HG02763 (cell line): ENCODE measurements around the gene CNTD1.
"Not testable (repeated sequence)": the region's sequence is repeated elsewhere in the genome, so short reads cannot be mapped to it uniquely, and the experiment has no call there.

ENCODE experiments used
- ATAC-seq: cut with Tn5 transposase; IDR thresholded peaks from one replicate; pipeline ENCODE4 v1.9.1; 2021; ENCODE audit warnings: mild to moderate bottlenecking, moderate library complexity; ENCODE audit not compliant: unreplicated experiment

The CNTD1 gene

GRCh38 chr17:42844761-42845555 is 46.3 kb downstream of the CNTD1 start:
- no peak for ATAC-seq

- no peak for ATAC-seq
Measured at GRCh38 chr17:42845556-42845917, 46.9 kb downstream of the CNTD1 start.

- no peak for ATAC-seq
Measured at GRCh38 chr17:42845918-42846593, 47.4 kb downstream of the CNTD1 start.

- no peak for ATAC-seq
Measured at GRCh38 chr17:42846594-42847280, 48.1 kb downstream of the CNTD1 start.

- no peak for ATAC-seq
Measured at GRCh38 chr17:42848093-42848492, 49.4 kb downstream of the CNTD1 start.

GRCh38 chr17:42849031-42849430 is 50.4 kb downstream of the CNTD1 start:
- ATAC-seq, result no peak

- ATAC-seq, result no peak
Measured at GRCh38 chr17:42849451-42850181, 51.0 kb downstream of the CNTD1 start.

GRCh38 chr17:42850954-42851353 is 52.3 kb downstream of the CNTD1 start, which contains the start of gene AOC3:
TSS of gene AOC3 (plus strand) at chr17:42851199. CDS start at chr17:42851344, 145 bp downstream.
- ATAC-seq, result no peak

GRCh38 chr17:42851371-42852240 is 52.9 kb downstream of the CNTD1 start:
- ATAC-seq, result not testable (repeated sequence)

GRCh38 chr17:42852351-42852750 is 53.7 kb downstream of the CNTD1 start:
- ATAC-seq, result no peak

- no peak for ATAC-seq
Measured at GRCh38 chr17:42853004-42853403, 54.3 kb downstream of the CNTD1 start.

- ATAC-seq, result no peak
Measured at GRCh38 chr17:42853597-42853967, 54.9 kb downstream of the CNTD1 start.

GRCh38 chr17:42853968-42854790 is 55.5 kb downstream of the CNTD1 start:
- ATAC-seq, result no peak

- no peak for ATAC-seq
Measured at GRCh38 chr17:42855048-42855596, 56.5 kb downstream of the CNTD1 start.

GRCh38 chr17:42856093-42856492 is 57.4 kb downstream of the CNTD1 start:
- not testable (repeated sequence) for ATAC-seq

GRCh38 chr17:42856516-42856915 is 57.9 kb downstream of the CNTD1 start:
- not testable (repeated sequence) for ATAC-seq

- ATAC-seq, result no peak
Measured at GRCh38 chr17:42857389-42857788, 58.7 kb downstream of the CNTD1 start.
